Measurements from ENCODE around the gene FTO. TPM values are rescaled to one million over a fixed set of nuclear protein-coding genes. Genes with fewer than 3 reads are reported as not detected.

The FTO gene
- total RNA-seq, 4 donors from 2014 or later = 21.3 to 50.5 (median 40.8) TPM

DNA sequence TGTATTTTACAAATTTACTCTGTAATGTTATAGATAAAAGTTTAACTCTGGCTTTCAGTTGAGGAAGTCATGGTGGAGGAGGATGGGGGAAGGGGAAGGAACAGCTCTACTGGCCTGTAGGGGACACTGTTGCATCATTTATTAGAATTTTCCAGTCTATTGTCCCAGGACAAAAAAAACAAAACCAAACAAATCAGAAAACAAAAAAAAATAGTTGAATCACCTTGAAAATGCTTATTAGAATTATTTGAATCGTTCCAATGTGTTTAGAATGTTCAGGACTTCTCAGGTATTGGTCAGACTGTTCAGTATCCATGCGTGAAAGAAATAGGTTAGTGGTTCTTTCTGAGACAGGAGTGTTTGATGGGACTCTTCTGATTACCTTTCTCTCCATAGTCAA lies 242.0 kb downstream of the FTO start:
- in situ Hi-C loops (cut with MboI; ENCODE audit: low pct_ligation_motif_present in 1 of 4, low pct_unique_long_range_greater_than_20kb in 1 of 4, low sequenced_read_pairs in 3 of 4) = no loop called here

DNA sequence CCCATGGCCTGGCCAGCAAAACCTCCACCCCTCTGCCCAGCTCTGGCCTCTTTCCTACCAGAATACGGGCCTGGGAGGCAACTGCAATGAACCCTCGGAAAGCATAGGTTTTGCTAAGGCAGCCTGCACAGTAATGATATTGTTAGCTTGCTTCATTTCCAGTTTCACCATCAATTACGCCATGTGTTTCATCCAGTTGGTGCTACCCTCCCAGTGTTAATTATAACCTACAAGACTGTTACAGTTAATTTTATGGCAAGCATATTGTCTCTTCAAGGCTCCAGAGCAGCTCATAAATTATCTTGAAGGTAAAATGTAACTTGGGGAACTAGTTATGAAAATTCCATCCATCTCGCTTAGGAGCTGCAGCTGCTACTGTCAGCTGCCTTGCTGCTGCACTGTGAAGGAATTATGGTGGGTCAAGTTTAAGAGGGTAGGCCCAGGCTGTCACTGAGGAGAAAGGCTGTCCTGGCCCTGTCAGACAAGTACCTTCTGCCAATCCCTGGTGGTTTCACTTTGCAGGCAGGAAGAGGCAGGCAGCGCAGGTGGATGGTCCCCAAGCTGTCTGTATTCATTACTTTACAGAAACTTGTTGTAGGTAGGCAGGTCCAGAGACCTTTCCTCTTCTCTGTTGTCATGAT lies 242.9 kb downstream of the FTO start:
- peaks cover 0 to 10% (median 4%) of the 10 kb centered on the region in 4 donors for H3K4me1 ChIP-seq
- H3K27me3 ChIP-seq = no peaks in the 10 kb centered on the region
- intact Hi-C loops (cut with DNase I; ENCODE audit: low total_unique reads) (no loop called here), in situ Hi-C loops (cut with MboI; ENCODE audit: low pct_ligation_motif_present in 1 of 4, low pct_unique_long_range_greater_than_20kb in 1 of 4, low sequenced_read_pairs in 3 of 4) (no loop called here)
- no peak overlapping the region for H3K27ac ChIP-seq
- no peak for DNase-seq
- TF ChIP-seq, protein P1, sequence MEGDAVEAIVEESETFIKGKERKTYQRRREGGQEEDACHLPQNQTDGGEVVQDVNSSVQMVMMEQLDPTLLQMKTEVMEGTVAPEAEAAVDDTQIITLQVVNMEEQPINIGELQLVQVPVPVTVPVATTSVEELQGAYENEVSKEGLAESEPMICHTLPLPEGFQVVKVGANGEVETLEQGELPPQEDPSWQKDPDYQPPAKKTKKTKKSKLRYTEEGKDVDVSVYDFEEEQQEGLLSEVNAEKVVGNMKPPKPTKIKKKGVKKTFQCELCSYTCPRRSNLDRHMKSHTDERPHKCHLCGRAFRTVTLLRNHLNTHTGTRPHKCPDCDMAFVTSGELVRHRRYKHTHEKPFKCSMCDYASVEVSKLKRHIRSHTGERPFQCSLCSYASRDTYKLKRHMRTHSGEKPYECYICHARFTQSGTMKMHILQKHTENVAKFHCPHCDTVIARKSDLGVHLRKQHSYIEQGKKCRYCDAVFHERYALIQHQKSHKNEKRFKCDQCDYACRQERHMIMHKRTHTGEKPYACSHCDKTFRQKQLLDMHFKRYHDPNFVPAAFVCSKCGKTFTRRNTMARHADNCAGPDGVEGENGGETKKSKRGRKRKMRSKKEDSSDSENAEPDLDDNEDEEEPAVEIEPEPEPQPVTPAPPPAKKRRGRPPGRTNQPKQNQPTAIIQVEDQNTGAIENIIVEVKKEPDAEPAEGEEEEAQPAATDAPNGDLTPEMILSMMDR (IDR thresholded peaks at IDR 0.05) = no peak
- TF ChIP-seq POLR2AphosphoS5 (IDR thresholded peaks at IDR 0.05) (no peak), POLR2A (IDR thresholded peaks at IDR 0.05) (no peak), EP300 (IDR thresholded peaks at IDR 0.05; ENCODE audit: low read depth) (no peak)
- no peaks in the 10 kb centered on the region for H3K36me3 ChIP-seq
- 79 to 90% methylated on average over 2 to 5 of the region's 5 CpGs for WGBS, 2 donors (ENCODE audit: low coverage in 1 of 2)
- H3K4me3 ChIP-seq = no peak overlapping the region
- H3K9me3 ChIP-seq = no peaks in the 10 kb centered on the region

More for the DNA sequence above, 242.0 kb downstream of the FTO start:
- Histone ChIP-seq H3K4me3 (no peak overlapping the region), H3K27me3 (no peaks in the 10 kb centered on the region), H3K36me3 (no peaks in the 10 kb centered on the region), H3K9me3 (no peaks in the 10 kb centered on the region), H3K27ac (no peak overlapping the region), H3K4me1 (peaks cover 0 to 9% (median 4%) of the 10 kb centered on the region in 4 donors)
- WGBS, 2 donors (ENCODE audit: low coverage in 1 of 2) = 70 to 76% methylated on average over 2 of the region's 2 CpGs
- TF ChIP-seq, protein P1 (IDR thresholded peaks at IDR 0.05) = peak; percentile 44 to 82 (median 66)
- TF ChIP-seq EP300 (IDR thresholded peaks at IDR 0.05; ENCODE audit: low read depth) = no peak
- no peak for TF ChIP-seq POLR2AphosphoS5 (IDR thresholded peaks at IDR 0.05)
- no peak for TF ChIP-seq POLR2A (IDR thresholded peaks at IDR 0.05)
- DNase-seq = no peak
- intact Hi-C loops (cut with DNase I; ENCODE audit: low total_unique reads) = no loop called here

DNA sequence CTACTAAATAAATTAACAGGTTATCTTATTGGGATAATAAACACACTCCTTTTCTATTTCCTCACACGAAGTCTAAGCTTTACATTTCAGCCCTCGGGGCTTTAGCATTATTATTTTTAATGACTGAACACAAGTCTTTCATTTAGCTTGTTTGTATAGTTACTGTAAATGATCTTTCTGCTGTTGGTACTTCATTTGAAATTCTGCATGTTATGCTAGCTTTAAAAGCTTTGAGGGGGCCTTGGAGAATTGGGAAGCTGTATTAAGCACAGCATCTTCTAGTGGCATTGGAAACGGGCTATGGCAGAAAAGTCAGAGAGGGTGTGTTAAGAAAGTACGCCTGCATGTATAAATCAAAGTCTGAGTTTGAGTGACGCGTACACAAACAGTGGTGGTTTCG lies 243.7 kb downstream of the FTO start:
- WGBS, 2 donors (ENCODE audit: low coverage in 1 of 2) = 91 to 94% methylated on average over 7 of the region's 7 CpGs
- Histone ChIP-seq H3K27me3 (no peaks in the 10 kb centered on the region), H3K27ac (no peak overlapping the region), H3K4me1 (peaks cover 0 to 17% (median 10%) of the 10 kb centered on the region in 4 donors), H3K9me3 (no peaks in the 10 kb centered on the region), H3K36me3 (no peaks in the 10 kb centered on the region), H3K4me3 (no peak overlapping the region)
- no peak for DNase-seq
- intact Hi-C loops (cut with DNase I; ENCODE audit: low total_unique reads) = no loop called here
- in situ Hi-C loops (cut with MboI; ENCODE audit: low pct_ligation_motif_present in 1 of 4, low pct_unique_long_range_greater_than_20kb in 1 of 4, low sequenced_read_pairs in 3 of 4) = no loop called here
- TF ChIP-seq EP300 (IDR thresholded peaks at IDR 0.05; ENCODE audit: low read depth) (no peak), POLR2A (IDR thresholded peaks at IDR 0.05) (no peak), POLR2AphosphoS5 (IDR thresholded peaks at IDR 0.05) (no peak)
- TF ChIP-seq, protein P1 (IDR thresholded peaks at IDR 0.05) = no peak

DNA sequence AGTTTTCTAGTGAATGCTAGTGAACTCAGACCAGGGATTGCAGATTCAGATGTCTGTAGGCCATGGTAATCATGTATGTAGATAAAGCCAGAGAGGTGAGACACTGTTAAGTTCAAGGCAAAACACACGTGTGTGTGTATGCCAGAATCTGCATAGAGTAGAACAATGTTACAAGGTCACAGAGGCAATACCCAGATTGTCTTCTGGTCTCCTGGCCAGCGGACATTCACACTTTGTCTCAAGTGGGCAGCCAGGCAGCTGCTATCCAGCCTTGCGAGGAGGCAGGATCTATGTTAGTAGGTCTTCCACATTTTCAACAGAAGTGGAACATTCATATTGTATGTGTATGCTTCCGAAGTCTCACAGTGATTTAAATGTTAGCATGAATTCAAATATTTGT lies 244.4 kb downstream of the FTO start:
- no peak overlapping the region for H3K4me3 ChIP-seq
- no peaks in the 10 kb centered on the region for H3K9me3 ChIP-seq
- in situ Hi-C loops (cut with MboI; ENCODE audit: low pct_ligation_motif_present in 1 of 4, low pct_unique_long_range_greater_than_20kb in 1 of 4, low sequenced_read_pairs in 3 of 4) = no loop called here
- intact Hi-C loops (cut with DNase I; ENCODE audit: low total_unique reads) = no loop called here
- H3K4me1 ChIP-seq = peaks cover 0 to 20% (median 10%) of the 10 kb centered on the region in 4 donors
- no peak for DNase-seq
- 93 to 99% methylated on average over 4 of the region's 4 CpGs for WGBS, 2 donors (ENCODE audit: low coverage in 1 of 2)
- no peak overlapping the region for H3K27ac ChIP-seq
- TF ChIP-seq EP300 (IDR thresholded peaks at IDR 0.05; ENCODE audit: low read depth) (no peak), POLR2A (IDR thresholded peaks at IDR 0.05) (no peak), POLR2AphosphoS5 (IDR thresholded peaks at IDR 0.05) (no peak)
- TF ChIP-seq, protein P1 (IDR thresholded peaks at IDR 0.05) = no peak
- no peaks in the 10 kb centered on the region for H3K27me3 ChIP-seq
- H3K36me3 ChIP-seq = no peaks in the 10 kb centered on the region
